Embryonic facial prominence (tissue), 1 donor: ENCODE data around the gene DPP10.
"Not testable (repeated sequence)": the region's sequence is repeated elsewhere in the genome, so short reads cannot be mapped to it uniquely, and the experiment has no call there.

Source experiments
- DNase-seq: peaks from one replicate; pipeline ENCODE4 v3.0.0-alpha.2; 2016; ENCODE audit errors: extremely low spot score

DPP10 gene

DNA sequence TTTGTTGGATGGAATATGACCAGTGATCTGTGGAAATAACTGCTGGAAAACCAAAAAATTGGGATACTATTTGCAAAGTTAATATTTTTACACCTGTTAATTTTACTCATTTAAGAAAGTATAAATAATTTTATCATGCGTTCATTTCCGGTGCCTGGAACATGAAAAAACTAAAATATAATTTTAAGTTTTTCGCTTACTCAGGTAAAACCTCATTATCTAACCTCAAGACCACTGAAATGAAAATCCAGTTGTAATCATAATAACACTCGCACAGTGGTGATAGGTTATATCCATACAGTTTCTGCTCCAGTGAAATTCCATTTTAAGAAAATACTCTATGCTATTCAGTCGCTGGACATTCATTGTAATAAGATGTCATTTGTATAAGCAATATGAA is 517.9 kb downstream of the DPP10 start:
- no peak for DNase-seq

DNA sequence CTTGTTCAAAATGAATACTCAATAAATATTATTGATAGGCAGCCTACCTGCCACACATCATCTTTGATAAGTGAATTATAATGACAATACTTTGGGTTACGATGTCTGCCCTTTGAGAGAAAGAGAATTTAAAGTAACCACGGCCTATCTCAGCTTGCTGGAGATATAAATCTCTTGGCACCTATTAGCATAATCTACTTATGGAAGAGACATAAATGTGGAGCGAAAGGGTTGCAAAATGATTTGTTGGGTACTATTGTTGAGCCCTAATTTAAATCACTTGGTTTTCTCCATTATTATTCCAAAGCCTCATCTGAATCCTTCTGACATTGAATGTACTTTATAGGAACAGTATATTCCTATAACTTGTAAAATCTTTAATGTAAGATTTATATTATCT is 520.1 kb downstream of the DPP10 start:
- DNase-seq: no peak

DNA sequence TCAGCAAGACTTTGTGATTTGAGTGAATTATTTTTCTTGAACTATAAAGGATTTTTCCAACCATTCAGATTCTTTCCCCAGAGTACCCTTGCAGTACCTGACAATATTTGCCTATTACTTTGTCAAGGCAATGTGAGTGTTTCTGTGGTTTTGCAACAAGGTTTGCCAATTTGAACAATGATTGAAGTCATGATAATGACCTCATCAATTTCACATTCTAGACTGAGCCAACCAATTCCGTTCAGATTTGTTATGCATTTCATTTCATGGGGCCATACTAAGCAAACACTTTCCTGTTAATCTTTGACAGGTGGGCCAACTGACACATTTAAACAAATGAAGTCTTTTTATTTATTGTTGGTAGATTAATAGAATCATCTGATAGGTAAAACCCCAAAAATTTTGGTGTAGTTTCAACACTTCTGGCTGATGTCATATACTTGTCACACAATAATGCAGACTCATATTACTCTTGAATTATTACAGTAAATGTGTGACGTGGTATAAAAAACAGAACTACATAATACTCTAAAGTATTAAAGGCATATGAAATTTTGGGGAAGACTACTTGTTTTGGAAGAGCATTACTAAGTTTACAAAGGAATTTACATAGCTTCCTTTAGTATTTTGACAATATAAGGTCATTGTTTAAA is 526.4 kb downstream of the DPP10 start:
- DNase-seq: no peak

DNA sequence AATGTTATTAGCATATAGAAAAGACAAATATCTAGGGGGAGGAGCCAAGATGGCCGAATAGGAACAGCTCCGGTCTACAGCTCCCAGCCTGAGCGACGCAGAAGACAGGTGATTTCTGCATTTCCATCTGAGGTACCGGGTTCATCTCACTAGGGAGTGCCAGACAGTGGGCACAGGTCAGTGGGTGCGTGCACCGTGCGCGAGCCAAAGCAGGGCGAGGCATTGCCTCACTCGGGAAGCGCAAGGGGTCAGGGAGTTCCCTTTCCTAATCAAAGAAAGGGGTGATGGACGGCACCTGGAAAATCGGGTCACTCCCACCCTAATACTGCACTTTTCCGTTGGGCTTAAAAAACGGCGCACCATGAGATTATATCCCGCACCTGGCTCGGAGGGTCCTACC is 561.9 kb downstream of the DPP10 start:
- not testable (repeated sequence) for DNase-seq

DNA sequence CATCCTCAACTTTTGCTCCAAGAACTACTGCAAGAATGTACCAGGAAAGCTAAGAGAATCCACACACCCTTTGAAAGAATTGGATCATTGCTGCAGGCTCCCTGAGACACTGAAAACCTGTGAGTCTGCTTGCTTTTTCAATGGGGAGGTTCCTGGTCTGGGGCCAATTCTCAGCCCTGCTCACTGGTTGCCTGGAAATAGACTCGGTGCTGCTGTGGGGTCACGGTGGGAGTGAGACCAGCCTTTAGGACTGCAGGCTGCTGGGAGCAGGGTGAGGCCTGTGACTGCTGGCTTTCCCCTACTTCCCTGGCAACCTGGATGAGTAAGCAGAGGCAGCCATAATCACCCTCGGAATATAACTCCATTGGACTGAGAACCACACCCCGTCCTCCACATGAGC is 569.3 kb downstream of the DPP10 start:
- DNase-seq: no peak

DNA sequence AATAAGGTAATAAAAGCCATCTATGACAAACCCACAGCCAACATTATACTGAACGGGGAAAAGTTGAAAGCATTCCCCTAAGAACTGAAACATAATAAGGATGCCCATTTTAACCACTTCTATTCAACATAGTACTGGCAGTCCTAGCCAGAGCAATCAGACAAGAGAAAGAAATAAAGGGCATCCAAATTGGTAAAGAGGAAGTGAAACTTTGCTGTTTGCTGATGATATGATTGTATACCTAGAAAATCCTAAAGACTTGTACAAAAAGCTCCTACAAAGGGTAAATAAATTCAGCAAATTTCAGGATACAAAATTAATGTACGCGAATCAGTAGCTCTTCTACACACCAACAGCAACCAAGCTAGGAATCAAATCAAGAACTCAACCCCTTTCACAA is 579.6 kb downstream of the DPP10 start:
- not testable (repeated sequence) for DNase-seq

DNA sequence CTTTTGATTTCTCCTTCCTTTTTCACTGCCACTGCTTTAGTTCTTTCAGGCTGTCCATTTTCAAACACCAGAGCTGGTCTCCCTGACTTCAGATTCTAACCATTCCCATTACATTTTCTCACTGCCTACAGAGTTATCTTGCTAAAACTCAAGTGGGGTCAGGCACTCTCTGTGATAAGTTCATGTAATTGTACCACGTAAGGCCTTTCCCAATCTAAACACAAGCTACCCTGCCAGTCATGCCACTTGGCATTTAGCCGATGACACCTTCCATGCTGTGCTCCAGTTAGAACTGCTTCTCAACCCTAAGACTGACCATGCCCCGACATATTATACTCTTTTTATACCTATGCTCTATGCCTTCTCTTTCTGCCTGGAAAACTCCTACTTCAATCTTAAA is 592.4 kb downstream of the DPP10 start:
- DNase-seq: no peak

DNA sequence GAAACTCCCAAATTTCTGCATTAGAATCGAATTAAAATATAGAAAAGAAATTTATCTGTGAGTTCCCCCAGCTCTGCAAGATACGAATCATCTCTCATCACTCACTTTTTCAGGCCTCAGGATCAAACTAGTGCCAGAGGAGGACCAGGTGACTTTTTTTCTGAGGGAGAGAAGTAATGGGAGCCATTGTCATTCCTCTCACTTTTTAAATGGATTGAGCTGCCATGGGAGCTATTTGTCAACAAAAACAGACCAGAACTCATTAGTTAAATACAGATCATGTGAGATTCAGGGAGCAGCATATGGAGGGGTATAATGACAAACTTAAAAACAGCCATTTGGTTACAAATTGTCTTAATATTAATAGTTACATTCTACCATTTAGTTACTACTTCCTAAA is 594.4 kb downstream of the DPP10 start:
- DNase-seq: no peak

DNA sequence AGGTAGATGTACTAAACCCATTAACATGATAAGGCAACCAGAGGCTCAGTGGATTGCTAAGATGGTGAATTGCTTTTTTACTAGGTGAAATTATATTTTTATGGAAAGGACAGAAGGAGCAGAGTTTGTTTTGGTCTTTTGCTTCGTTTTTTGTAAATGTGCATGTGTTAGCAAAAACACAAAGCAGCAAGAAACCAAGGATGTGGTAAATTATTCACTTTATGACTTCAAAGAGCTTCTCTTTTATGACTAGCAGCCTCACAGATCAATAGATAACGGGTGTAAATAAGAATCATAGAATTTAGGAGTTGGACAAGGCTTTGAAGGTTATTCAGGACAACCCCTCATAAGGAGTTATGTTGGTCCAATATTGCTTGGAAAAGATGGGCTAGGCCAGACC is 615.0 kb downstream of the DPP10 start:
- DNase-seq: no peak

DNA sequence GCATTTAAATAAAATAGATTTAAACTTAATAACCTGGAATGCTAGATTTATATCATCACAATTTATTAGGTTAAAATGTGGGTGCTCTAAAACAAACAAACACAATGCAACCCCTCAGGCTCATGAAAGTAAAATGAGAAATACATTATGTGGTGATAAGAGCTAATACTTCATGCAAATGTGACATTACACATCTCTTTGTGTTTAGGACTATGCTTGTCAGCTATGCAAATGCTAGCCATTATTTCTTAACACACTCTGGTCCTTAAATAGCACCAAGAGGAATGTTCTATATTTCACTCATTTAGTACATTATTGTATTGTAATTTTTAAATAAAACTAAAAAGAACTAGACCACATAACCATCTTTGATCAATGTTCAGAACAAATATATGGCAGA is 627.6 kb downstream of the DPP10 start:
- no peak for DNase-seq

DNA sequence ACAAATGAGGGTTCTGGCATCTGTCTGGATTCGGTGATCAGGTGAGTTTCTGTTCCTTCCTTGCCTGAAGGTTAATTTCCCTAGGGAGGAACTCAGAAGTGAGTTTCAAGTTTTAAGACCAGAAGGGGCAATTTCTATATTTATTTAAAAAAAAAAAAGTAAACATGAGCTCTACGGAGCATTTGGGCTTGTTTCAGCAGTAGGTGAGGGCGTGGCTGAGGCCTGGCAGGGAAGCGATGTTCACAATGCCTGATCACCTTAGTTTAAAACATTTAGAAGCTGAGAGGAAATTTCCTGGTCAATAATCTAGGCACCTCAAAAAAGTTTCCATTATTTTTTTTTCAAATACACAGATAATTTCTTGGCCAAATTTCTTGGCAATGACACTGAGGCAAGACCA is 629.1 kb downstream of the DPP10 start:
- no peak for DNase-seq

DNA sequence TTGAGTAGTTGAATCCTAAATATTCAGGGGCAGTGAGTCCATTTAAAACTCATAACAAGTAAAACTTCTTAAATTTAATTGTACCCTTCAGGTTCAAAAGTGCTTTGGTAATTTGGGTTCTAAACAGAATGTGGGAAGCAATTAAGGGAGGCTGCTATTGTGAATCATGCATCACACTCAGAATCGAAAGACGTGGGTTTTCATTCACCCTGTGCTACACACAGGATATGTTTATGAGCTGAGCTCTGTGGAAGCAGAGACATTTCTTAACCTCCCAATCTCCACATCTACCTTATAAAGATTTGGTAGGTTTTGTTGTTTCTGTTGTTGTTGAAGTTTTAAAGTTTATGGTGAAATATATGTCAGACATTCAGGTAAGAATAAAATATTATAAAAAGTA is 633.4 kb downstream of the DPP10 start:
- DNase-seq: no peak

DNA sequence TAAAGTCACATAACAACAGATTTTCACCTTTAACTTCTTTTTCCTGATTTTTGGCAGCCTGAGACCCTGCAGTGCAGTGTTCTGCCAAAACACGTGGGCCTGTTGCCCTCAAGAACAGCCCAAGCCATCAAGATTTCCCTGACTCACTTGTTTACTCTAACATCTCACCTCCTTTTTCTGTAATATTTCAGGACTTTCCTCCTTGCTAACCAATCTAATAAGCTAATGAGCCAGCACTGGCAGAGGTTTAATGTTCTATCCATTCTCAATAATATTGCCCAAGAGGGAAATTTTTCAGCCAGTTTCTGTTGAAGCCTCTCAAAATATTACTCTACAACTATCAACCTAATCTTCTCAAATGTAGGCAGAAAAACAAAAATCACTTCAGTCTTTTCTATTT is 635.2 kb downstream of the DPP10 start:
- no peak for DNase-seq

DNA sequence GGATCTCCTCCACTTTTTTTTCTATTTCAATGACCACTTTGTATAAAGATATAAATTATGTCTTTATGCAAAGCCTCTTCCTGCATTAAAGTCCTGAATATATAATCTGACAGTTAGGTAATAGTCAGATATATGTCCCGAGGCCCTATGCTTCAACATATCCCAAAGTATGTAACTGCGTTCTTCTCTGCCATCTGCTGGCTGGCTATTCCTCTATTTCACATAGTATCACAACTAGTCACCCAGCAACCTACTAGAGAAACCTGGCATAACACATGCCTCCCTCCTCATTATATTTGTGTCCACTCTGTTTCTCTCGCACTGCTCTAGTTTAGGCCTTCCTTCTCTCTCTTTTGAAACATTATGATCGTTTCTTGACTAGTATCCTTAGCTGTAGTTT is 640.8 kb downstream of the DPP10 start:
- no peak for DNase-seq

DNA sequence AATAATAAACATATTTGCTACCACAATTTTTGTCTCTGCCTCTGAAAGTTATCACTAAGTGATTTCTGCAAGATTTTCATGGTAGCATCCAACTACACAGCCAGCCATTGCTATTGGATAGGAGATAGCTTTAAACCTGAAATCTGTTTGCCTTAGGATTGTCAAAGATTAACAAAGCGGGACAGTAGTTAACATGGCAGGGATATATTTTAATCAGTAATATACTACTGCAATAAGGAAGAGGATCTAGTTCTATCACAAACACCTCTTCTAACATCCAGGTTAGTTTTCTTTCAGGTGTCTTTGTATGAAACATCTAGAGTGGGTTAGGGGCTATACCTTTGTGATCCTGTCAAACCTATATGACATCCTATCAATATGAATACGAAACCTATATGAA is 641.3 kb downstream of the DPP10 start:
- no peak for DNase-seq

DNA sequence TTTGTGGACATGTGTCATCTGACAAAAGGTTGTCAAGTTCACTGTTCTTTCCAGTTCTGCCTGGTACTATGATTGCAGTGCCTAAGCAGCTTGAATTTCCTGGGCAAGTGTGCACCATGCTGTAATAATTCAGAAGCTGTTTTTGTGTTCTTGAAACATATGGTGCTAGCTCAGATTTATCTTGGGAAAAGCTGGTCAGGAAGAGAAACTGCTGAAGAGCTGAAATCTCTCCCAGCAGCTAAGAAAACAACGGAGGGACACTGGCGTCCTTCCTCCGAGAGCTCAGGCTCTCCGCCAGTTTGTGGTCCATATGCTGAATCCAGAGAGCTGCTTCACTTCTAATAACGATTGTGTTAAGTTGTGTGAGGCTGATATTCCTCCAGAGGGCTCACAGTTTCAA is 642.0 kb downstream of the DPP10 start:
- no peak for DNase-seq

DNA sequence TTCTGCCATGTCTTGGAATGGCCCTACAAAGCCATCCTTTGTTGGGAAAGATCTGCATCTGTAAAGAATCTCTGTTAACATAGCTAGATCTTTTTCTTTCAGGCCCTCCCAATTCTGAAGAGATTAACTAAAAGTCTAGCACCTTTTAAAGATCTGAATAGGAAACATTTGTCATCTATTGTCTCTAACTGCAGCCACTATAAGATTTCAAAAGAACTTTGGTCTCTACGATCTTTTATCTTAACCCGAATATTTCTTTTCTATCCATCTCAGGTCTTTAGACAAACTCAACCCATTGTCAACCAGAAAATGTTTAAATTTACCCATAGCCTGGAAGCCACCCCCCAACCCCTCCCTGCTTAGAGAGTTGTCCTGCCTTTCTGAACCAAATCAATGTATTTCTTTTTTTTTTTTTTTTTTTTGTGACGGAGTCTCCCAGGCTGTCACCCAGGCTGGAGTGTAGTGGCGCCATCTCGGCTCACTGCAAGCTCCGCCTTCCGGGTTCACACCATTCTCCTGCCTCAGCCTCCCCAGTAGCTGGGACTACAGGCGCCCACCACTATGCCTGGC is 643.7 kb downstream of the DPP10 start:
- not testable (repeated sequence) for DNase-seq

DNA sequence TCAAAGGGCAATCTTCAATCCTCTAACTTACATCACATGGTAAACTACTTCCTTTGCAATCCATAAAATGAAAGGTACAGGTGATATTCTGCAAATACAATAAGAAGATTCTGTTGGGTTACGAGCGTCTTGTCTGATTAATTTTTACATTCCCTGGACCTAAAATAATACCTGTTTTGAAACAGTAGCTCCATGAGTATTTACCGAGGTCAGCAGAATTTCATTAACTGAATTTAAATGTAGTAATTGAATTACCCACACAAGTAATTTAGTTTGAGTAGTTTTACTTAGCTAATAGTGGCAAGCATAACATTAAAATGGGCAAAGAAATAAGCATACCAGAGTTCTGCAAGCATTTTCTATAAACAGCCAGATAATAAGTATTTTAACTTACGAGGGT is 652.0 kb downstream of the DPP10 start:
- no peak for DNase-seq

DNA sequence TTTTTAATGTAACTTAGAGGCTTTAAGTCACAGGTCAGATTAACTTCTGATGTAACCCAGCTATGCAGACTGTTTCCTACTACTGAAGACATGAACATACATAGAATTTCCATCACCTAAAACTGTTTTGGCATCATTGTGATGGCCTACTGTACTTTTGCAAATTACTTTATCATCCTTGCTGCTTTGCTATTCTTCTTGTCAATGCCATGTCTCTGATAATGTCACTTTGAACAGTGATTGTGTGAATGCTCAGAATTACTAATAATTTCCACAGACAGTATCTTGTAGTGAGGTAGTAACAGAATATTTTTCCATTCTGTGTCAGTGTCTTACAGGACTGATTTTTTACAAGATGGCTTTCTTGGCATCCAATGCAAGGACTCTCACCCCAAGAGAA is 663.5 kb downstream of the DPP10 start:
- no peak for DNase-seq

DNA sequence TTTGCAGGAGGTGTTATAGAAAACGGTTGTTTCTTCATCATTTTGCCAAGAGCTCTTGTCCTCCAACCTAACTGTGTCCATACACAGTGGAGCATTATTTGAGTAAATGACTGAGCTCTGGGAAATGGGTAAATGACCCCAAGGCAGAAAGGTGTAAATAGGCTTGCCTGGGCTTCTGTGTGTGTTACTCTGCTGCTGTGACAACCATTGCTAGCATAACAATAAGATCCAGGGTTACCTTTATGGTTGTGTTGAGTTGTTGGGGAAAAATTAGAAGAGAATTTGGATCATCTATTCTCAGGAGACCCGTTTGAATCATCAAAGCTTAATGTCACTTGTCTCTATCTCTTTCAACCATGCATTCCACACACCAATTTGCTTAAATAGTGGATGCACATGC is 672.7 kb downstream of the DPP10 start:
- DNase-seq: no peak

DNA sequence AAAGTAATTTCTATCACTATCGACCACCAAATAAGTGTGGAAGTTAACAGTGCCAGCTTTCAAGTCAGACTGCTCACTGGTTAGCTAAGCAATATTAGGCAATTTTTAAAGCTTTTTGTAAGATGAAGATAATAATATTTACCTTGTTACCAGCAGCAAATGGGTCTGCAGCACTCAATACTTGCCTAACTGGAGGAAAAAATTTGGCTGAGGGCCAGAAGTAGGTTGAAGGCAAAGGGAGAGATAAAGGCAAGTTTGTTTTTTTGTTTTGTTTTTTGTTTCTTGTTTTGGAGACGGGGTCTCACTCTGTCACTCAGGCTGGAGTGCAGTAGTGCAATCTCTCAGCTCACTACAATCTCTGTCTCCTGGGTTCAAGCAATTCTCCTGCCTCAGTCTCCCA is 675.9 kb downstream of the DPP10 start:
- DNase-seq: no peak

DNA sequence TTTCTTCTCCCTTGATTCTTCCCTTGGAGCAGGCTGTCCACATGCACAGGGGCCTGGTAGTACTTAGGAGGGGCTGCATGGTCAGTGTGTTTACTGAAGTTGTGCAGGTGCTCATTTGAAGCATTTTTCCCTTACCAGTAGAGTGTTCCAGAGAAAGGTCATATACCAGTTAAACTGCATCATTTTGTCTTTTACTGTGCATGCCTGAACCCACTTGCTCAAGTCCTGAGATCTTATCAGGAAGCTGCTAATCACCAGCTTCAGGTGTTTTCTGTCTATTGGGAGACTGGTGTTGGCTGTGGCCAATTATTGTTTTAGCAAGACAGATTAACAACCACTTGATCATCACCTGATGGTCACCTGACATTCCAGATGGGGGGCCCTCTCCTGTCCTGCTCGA is 676.6 kb downstream of the DPP10 start:
- no peak for DNase-seq

DNA sequence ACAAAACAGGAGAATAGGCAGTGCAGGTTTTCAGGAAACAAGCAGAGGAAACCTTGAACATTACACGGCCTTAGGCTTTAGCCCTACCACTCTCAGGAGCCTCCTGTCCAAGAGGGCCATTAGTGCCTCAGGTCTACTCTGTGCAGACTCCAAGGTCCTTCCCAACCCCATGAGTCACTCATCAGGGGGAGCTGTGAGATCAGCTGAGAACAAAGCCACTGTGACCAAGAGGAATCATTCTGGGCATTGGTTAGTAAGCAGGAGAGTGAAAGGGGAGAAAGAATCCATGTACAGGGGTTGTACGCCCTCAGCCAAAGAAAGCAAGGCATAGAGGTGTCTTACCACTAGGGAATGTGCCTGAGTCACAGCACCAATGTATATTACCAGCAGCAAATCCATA is 680.3 kb downstream of the DPP10 start:
- DNase-seq: no peak

DNA sequence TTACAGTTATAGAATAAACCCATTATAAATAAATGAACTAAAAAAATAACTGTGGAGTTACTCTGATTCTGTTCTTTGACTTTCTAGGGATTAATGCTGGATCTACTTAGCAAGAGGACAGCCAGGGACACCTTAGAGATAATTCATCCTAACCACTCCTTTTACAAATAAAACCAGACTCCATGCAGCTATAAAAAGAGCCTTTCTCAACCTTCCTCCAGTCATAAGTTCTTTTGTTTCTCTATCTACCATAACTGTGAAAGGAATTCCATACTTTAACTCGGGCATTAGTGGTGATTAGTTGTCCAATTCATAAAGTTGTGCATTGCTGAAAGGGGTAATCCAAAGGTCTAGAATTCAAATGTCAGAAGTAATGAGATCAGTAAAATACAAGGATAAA is 682.4 kb downstream of the DPP10 start:
- DNase-seq: no peak
